Neural cell (in vitro differentiated cells): ENCODE data around the gene PRDX1. TPM values are rescaled to one million over a fixed set of nuclear protein-coding genes. Genes with fewer than 3 reads are reported as not detected.

Source experiments
- H2AFZ ChIP-seq: fragments of 200-600, 300-800 bp; sonication (generic), shearing (Covaris generic); 2 replicates; pipeline ENCODE4 v1.6.0; 2014; ENCODE audit warnings: low read depth, mild to moderate bottlenecking, antibody characterized with exemption, low read length, moderate library complexity
- H3F3A ChIP-seq: fragments of 200-600 bp; shearing (Covaris generic); 2 replicates; pipeline ENCODE4 v1.6.1; 2016; ENCODE audit warnings: mild to moderate bottlenecking, moderate library complexity, mixed read lengths, antibody characterized with exemption, low read length; ENCODE audit not compliant: insufficient read depth, poor library complexity, severe bottlenecking
- H3K27ac ChIP-seq: fragments of 200-600, 300-800 bp; sonication (generic), shearing (Covaris generic); 2 replicates; pipeline ENCODE4 v1.5.1; 2014; ENCODE audit warnings: mild to moderate bottlenecking, low read length, moderate library complexity
- H3K27me3 ChIP-seq: fragments of 300-800, 200-600 bp; sonication (generic), shearing (Covaris generic); 2 replicates; pipeline ENCODE4 v1.6.0; 2014; ENCODE audit warnings: mild to moderate bottlenecking, low read depth, low read length, moderate library complexity; ENCODE audit not compliant: insufficient read depth
- H3K36me3 ChIP-seq: fragments of 300-800, 200-600 bp; sonication (generic), shearing (Covaris generic); 2 replicates; pipeline ENCODE4 v1.5.1; 2014; ENCODE audit warnings: mild to moderate bottlenecking, antibody characterized with exemption, low read length, moderate library complexity; ENCODE audit not compliant: insufficient read depth
- H3K4me2 ChIP-seq: fragments of 300-800, 200-600 bp; sonication (generic), shearing (Covaris generic); 2 replicates; pipeline ENCODE4 v1.6.0; 2014; ENCODE audit warnings: mild to moderate bottlenecking, low read length
- H3K4me3 ChIP-seq: fragments of 300-800, 200-600 bp; sonication (generic), shearing (Covaris generic); 2 replicates; pipeline ENCODE4 v1.5.1; 2014; ENCODE audit warnings: mild to moderate bottlenecking, low read length, moderate library complexity
- H3K79me2 ChIP-seq: fragments of 200-600 bp; shearing (Covaris generic); replicated peaks from 2 replicates; pipeline ENCODE4 v1.6.0; 2014; ENCODE audit warnings: mild to moderate bottlenecking, low read length, moderate library complexity; ENCODE audit not compliant: insufficient read depth
- H3K9ac ChIP-seq: fragments of 300-800, 200-600 bp; sonication (generic), shearing (Covaris generic); 2 replicates; pipeline ENCODE4 v1.6.1; 2016; ENCODE audit warnings: mild to moderate bottlenecking, low read length, mixed read lengths
- H3K9me2 ChIP-seq: fragments of 200-600 bp; shearing (Covaris generic); 2 replicates; pipeline ENCODE4 v1.6.1; 2016; ENCODE audit warnings: mild to moderate bottlenecking, low read length, mixed read lengths; ENCODE audit not compliant: insufficient read depth
- H3K9me3 ChIP-seq: fragments of 200-600, 300-800 bp; sonication (generic), shearing (Covaris generic); 2 replicates; pipeline ENCODE4 v1.6.1; 2016; ENCODE audit warnings: mild to moderate bottlenecking, mixed run types, low read length, moderate library complexity, mixed read lengths
- H4K20me1 ChIP-seq: fragments of 200-600 bp; shearing (Covaris generic); 2 replicates; pipeline ENCODE4 v1.6.1; 2016; ENCODE audit warnings: mild to moderate bottlenecking, mixed run types; ENCODE audit not compliant: insufficient read depth
- EP300 ChIP-seq: fragments of 450-650 bp; conservative IDR thresholded peaks from 2 replicates; pipeline ENCODE4 v1.6.1; 2014; ENCODE audit warnings: antibody characterized with exemption, mild to moderate bottlenecking, moderate library complexity; ENCODE audit not compliant: poor library complexity, severe bottlenecking
- EZH2 ChIP-seq: fragments of 200-600, 300-800 bp; shearing (Covaris generic), sonication (generic); IDR thresholded peaks from 2 replicates; pipeline ENCODE4 v1.6.1; 2014; ENCODE audit warnings: antibody characterized with exemption, low read length, borderline replicate concordance, mild to moderate bottlenecking; ENCODE audit not compliant: insufficient read depth, poor library complexity, severe bottlenecking
- MXI1 ChIP-seq: fragments of 450-650 bp; conservative IDR thresholded peaks from 2 replicates; pipeline ENCODE4 v1.6.1; 2014; ENCODE audit warnings: antibody characterized with exemption, mild to moderate bottlenecking; ENCODE audit not compliant: poor library complexity, severe bottlenecking
- POLR2AphosphoS5 ChIP-seq: IDR thresholded peaks from 2 replicates; pipeline ENCODE4 v1.6.1; 2012
- RAD21 ChIP-seq: fragments of 450-650 bp; conservative IDR thresholded peaks from 2 replicates; pipeline ENCODE4 v1.6.1; 2014; ENCODE audit warnings: antibody characterized with exemption, mild to moderate bottlenecking, moderate library complexity
- SMC3 ChIP-seq: fragments of 450-650 bp; conservative IDR thresholded peaks from 2 replicates; pipeline ENCODE4 v1.6.1; 2014; ENCODE audit warnings: antibody characterized with exemption, mild to moderate bottlenecking, moderate library complexity; ENCODE audit not compliant: poor library complexity
- TAF1 ChIP-seq: IDR thresholded peaks from 2 replicates; pipeline ENCODE4 v1.6.1; 2012; ENCODE audit warnings: low read depth
- polyA minus RNA-seq: library from RNA; depleted of rRNA, polyadenylated mRNA; stranded (reverse); fragments of >200 nt; gene quantifications from 2 replicates; pipeline ENCODE4 v1.2.3, GENCODE V29; 2014
- polyA plus RNA-seq: library from polyadenylated mRNA; depleted of rRNA; stranded (reverse); fragments of >200 nt; gene quantifications from 2 replicates; pipeline ENCODE4 v1.2.3, GENCODE V29; 2014
- TF ChIP-seq, protein P1 (sequence below): fragments of 450-650 bp; IDR thresholded peaks from 2 replicates; pipeline ENCODE4 v1.5.1; 2014; ENCODE audit warnings: antibody characterized with exemption, mild to moderate bottlenecking, moderate library complexity; ENCODE audit not compliant: poor library complexity, severe bottlenecking
- TF ChIP-seq, protein P2 (sequence below): IDR thresholded peaks from 2 replicates; pipeline ENCODE4 v1.6.1; 2012; ENCODE audit warnings: borderline replicate concordance

The PRDX1 gene
- polyA plus RNA-seq (239 and 304 TPM in 2 replicates), polyA minus RNA-seq (75.4 and 84.0 TPM in 2 replicates)

DNA sequence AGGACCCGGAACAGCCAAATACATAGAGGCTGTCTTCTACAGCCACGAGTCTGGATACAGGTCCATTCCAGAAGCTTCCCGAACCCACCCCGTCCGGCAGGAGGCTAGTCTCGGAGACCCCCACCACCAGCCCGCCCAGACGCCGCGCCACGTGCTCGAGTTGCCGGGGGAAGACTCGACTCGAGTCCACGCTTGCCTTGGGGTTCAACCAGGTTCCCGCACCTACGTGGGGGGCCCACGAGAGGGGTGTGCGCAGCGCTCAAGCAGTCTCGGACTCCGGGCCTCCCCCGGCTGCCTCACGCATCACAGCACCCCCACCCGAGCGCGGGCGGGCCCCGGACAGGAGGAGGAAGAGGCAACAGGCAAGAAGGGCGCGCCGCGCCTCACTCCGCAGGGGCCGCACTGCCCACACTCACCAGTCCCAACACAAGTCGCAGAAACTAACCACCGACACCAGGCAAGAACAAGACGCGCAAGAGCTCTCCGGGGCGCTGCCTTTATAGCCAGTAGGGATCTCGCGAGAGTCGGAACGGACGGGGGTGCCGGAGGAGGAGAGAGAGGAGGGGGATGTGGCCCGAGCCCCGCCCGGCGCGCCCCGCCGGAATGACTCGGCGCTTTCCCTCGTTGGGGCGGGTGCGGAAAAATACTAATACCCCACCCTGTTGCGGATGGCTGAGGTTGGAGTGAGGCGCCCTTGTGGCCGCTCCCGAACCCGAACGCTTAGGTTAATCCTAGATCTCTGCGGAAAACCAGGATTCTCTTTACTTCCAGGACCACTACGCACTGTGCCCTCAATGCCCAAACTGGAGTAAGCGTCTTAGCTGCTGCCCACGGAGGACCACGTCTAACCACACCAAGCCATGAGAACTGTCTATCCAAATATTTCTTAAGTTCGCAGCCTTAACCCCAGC, at the start of gene PRDX1:
Gene PRDX1, minus strand, starts transcription at position 472 of the 911 bp plus-strand sequence. CDS start 2,841 bp downstream, outside the sequence.
- Histone ChIP-seq H3K9me2 (no peaks in the 10 kb centered on the region), H3K9me3 (no peaks in the 10 kb centered on the region), H3K4me2 (peak within 1 kb of the TSS; percentile 87), H3K27ac (peak within 1 kb of the TSS; percentile 45), H3F3A (no peaks in the 10 kb centered on the region), H2AFZ (peak within 1 kb of the TSS; percentile 73), H3K4me3 (peak within 1 kb of the TSS; percentile 97), H3K27me3 (no peaks in the 10 kb centered on the region), H4K20me1 (no peaks in the 10 kb centered on the region), H3K9ac (peak within 1 kb of the TSS; percentile 75), H3K36me3 (no peaks in the 10 kb centered on the region), H3K79me2 (peaks cover 18% of the 10 kb centered on the region)
- TF ChIP-seq TAF1, result no peak
- TF ChIP-seq SMC3, result peak; percentile 51
- peak; percentile 16 for TF ChIP-seq EP300
- peak; percentile 26 for TF ChIP-seq RAD21
- TF ChIP-seq, protein P1, sequence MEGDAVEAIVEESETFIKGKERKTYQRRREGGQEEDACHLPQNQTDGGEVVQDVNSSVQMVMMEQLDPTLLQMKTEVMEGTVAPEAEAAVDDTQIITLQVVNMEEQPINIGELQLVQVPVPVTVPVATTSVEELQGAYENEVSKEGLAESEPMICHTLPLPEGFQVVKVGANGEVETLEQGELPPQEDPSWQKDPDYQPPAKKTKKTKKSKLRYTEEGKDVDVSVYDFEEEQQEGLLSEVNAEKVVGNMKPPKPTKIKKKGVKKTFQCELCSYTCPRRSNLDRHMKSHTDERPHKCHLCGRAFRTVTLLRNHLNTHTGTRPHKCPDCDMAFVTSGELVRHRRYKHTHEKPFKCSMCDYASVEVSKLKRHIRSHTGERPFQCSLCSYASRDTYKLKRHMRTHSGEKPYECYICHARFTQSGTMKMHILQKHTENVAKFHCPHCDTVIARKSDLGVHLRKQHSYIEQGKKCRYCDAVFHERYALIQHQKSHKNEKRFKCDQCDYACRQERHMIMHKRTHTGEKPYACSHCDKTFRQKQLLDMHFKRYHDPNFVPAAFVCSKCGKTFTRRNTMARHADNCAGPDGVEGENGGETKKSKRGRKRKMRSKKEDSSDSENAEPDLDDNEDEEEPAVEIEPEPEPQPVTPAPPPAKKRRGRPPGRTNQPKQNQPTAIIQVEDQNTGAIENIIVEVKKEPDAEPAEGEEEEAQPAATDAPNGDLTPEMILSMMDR, result peak; percentile 41
- peak; percentile 92 for TF ChIP-seq MXI1
- TF ChIP-seq, protein P2, sequence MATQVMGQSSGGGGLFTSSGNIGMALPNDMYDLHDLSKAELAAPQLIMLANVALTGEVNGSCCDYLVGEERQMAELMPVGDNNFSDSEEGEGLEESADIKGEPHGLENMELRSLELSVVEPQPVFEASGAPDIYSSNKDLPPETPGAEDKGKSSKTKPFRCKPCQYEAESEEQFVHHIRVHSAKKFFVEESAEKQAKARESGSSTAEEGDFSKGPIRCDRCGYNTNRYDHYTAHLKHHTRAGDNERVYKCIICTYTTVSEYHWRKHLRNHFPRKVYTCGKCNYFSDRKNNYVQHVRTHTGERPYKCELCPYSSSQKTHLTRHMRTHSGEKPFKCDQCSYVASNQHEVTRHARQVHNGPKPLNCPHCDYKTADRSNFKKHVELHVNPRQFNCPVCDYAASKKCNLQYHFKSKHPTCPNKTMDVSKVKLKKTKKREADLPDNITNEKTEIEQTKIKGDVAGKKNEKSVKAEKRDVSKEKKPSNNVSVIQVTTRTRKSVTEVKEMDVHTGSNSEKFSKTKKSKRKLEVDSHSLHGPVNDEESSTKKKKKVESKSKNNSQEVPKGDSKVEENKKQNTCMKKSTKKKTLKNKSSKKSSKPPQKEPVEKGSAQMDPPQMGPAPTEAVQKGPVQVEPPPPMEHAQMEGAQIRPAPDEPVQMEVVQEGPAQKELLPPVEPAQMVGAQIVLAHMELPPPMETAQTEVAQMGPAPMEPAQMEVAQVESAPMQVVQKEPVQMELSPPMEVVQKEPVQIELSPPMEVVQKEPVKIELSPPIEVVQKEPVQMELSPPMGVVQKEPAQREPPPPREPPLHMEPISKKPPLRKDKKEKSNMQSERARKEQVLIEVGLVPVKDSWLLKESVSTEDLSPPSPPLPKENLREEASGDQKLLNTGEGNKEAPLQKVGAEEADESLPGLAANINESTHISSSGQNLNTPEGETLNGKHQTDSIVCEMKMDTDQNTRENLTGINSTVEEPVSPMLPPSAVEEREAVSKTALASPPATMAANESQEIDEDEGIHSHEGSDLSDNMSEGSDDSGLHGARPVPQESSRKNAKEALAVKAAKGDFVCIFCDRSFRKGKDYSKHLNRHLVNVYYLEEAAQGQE, result peak; percentile 21
- peak; percentile 92 for TF ChIP-seq POLR2AphosphoS5
- no peak for TF ChIP-seq EZH2

DNA sequence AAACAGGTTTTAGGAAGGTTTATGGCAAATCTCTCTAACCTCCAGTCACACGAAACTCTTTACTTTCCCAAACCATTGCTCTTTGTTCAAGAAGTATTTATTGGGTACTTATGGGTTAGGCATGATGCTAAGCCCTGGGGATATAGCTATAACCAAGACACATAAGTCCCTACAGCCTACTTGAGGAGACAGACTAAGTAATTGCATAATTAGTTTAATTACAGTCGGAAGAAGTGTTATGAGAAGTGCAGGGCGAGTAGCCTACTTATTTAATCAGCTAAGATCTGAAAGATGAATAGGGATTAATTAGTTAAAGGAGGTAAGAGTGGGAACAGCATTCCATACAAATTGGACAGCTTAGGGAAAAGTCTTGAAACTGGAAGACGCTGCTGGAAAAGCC, 48.9 kb upstream of the PRDX1 start:
- Histone ChIP-seq H3F3A (no peaks in the 10 kb centered on the region), H3K9ac (no peak overlapping the region), H3K9me3 (no peaks in the 10 kb centered on the region), H3K27me3 (no peaks in the 10 kb centered on the region), H3K27ac (no peak overlapping the region), H2AFZ (no peak overlapping the region), H3K79me2 (no peaks in the 10 kb centered on the region), H3K4me2 (no peak overlapping the region), H3K36me3 (no peaks in the 10 kb centered on the region), H3K9me2 (no peaks in the 10 kb centered on the region), H4K20me1 (no peaks in the 10 kb centered on the region), H3K4me3 (no peak overlapping the region)
- TF ChIP-seq POLR2AphosphoS5 (no peak), EP300 (no peak), MXI1 (no peak), TAF1 (no peak), RAD21 (no peak), EZH2 (no peak), SMC3 (no peak)
- TF ChIP-seq, protein P2, result no peak
- TF ChIP-seq, protein P1, result no peak
